Measurements from ENCODE around the gene KCNQ5.

DNA sequence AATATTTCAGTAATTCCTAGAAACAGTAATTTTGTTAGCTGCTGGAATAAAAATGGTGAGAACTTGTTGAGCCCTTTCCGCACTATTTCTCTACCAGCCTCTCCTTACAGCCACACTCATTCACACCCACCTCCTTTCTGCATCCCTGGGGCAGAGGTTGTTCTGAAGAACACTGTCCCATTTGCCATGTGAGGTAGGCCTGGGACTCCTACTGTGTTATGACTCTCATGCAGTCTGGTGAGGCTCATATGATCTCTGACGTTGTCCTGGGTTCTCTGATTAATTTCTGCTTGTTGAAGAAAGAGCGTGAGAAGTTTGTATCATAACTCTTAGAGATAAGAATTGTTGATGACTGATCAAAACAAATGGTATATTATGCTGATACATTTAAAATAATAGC, 4.1 kb upstream of the KCNQ5 start:
- TF ChIP-seq, protein P1, sequence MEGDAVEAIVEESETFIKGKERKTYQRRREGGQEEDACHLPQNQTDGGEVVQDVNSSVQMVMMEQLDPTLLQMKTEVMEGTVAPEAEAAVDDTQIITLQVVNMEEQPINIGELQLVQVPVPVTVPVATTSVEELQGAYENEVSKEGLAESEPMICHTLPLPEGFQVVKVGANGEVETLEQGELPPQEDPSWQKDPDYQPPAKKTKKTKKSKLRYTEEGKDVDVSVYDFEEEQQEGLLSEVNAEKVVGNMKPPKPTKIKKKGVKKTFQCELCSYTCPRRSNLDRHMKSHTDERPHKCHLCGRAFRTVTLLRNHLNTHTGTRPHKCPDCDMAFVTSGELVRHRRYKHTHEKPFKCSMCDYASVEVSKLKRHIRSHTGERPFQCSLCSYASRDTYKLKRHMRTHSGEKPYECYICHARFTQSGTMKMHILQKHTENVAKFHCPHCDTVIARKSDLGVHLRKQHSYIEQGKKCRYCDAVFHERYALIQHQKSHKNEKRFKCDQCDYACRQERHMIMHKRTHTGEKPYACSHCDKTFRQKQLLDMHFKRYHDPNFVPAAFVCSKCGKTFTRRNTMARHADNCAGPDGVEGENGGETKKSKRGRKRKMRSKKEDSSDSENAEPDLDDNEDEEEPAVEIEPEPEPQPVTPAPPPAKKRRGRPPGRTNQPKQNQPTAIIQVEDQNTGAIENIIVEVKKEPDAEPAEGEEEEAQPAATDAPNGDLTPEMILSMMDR (conservative IDR thresholded peaks at IDR 0.05 in 1 of 2, IDR thresholded peaks at IDR 0.05 in 1 of 2; ENCODE audit: low read depth in 1 of 2, low read length in 2 of 2) = no peak
- TF ChIP-seq EZH2 (IDR thresholded peaks at IDR 0.05; ENCODE audit: low read length, missing control alignments) = no peak
